Upper lobe of left lung (tissue), 4 donors: ENCODE data around the gene FRYL.

Experiments
- EP300 ChIP-seq, 4 donors: sonication (generic); formaldehyde crosslinking; IDR thresholded peaks; one replicate each; pipeline ENCODE4 v1.5.1; 2017; ENCODE audit warnings: antibody characterized with exemption in 4 of 4, control low read depth in 2 of 4
- POLR2A ChIP-seq, 4 donors: fragments of 450-650 bp; IDR thresholded peaks; one replicate each; pipeline ENCODE4 v1.5.1; 2016 to 2017; ENCODE audit warnings: antibody characterized with exemption in 4 of 4, mild to moderate bottlenecking in 2 of 4

- no peak for TF ChIP-seq POLR2A (IDR thresholded peaks at IDR 0.05)
- TF ChIP-seq EP300 (IDR thresholded peaks at IDR 0.05) = no peak
Measured at GRCh38 chr4:48767055-48767929, 12.8 kb downstream of the FRYL start.
